Astrocyte (in vitro differentiated cells and primary cell): Measurements from ENCODE around the gene BEST4. TPM values are rescaled to one million over a fixed set of nuclear protein-coding genes. Genes with fewer than 3 reads are reported as not detected.
"Not testable (repeated sequence)": the region's sequence is repeated elsewhere in the genome, so short reads cannot be mapped to it uniquely, and the experiment has no call there.

Experiments used
- DNase-seq: peaks from one replicate; pipeline ENCODE4 v3.0.0-alpha.2; 2010; ENCODE audit warnings: low read depth
- FAIRE-seq: peaks from 2 replicates; lab custom pipeline; 2011; peaks lifted over from hg19 to GRCh38; lab: Jason Lieb, UNC
- H2AFZ ChIP-seq: 2 replicates; pipeline ENCODE4 v1.6.0; 2012; ENCODE audit warnings: low read depth, low read length, inconsistent platforms
- H3K27ac ChIP-seq: 2 replicates; pipeline ENCODE4 v1.5.1; 2011; ENCODE audit warnings: low read depth, low read length, inconsistent platforms
- H3K27me3 ChIP-seq: 2 replicates; pipeline ENCODE4 v1.6.0; 2011; ENCODE audit warnings: low read length, inconsistent platforms; ENCODE audit not compliant: insufficient read depth
- H3K36me3 ChIP-seq: 2 replicates; pipeline ENCODE4 v1.5.1; 2011; ENCODE audit warnings: low read length, inconsistent platforms; ENCODE audit not compliant: insufficient read depth
- H3K4me1 ChIP-seq: 2 replicates; pipeline ENCODE4 v1.5.1; 2011; ENCODE audit warnings: low read length, inconsistent platforms; ENCODE audit not compliant: insufficient read depth
- H3K4me2 ChIP-seq: 2 replicates; pipeline ENCODE4 v1.6.0; 2012; ENCODE audit warnings: low read length, inconsistent platforms
- H3K4me3 ChIP-seq: 2 replicates; pipeline ENCODE4 v1.5.1; 2011; ENCODE audit warnings: low read depth, mild to moderate bottlenecking, low read length, inconsistent platforms; ENCODE audit not compliant: insufficient read depth
- H3K79me2 ChIP-seq: 2 replicates; pipeline ENCODE4 v1.6.0; 2012; ENCODE audit warnings: mild to moderate bottlenecking, low read length, inconsistent platforms; ENCODE audit not compliant: insufficient read depth
- H3K9ac ChIP-seq: 2 replicates; pipeline ENCODE4 v1.6.0; 2012; ENCODE audit warnings: mild to moderate bottlenecking, low read length, inconsistent platforms
- H3K9me3 ChIP-seq: 2 replicates; pipeline ENCODE4 v1.5.1; 2012; ENCODE audit warnings: low read depth, mild to moderate bottlenecking, low read length, inconsistent platforms; ENCODE audit not compliant: insufficient read depth
- H4K20me1 ChIP-seq: 2 replicates; pipeline ENCODE4 v1.6.0; 2012; ENCODE audit warnings: low read length, inconsistent platforms; ENCODE audit not compliant: insufficient read depth
- H3K27ac Mint-ChIP-seq: one replicate; pipeline ENCODE4 v1.8.0; 2021; ENCODE audit warnings: mild to moderate bottlenecking, mixed read lengths; ENCODE audit not compliant: unreplicated experiment
- H3K27me3 Mint-ChIP-seq: one replicate; pipeline ENCODE4 v1.8.0; 2021; ENCODE audit warnings: low read depth, mixed read lengths; ENCODE audit not compliant: unreplicated experiment
- H3K36me3 Mint-ChIP-seq: one replicate; pipeline ENCODE4 v1.8.0; 2021; ENCODE audit warnings: low read depth, mixed read lengths; ENCODE audit not compliant: unreplicated experiment
- H3K4me1 Mint-ChIP-seq: one replicate; pipeline ENCODE4 v1.8.0; 2021; ENCODE audit warnings: low read depth, mixed read lengths; ENCODE audit not compliant: unreplicated experiment
- H3K4me3 Mint-ChIP-seq: one replicate; pipeline ENCODE4 v1.8.0; 2021; ENCODE audit warnings: mild to moderate bottlenecking, moderate library complexity, mixed read lengths; ENCODE audit not compliant: unreplicated experiment
- H3K9me3 Mint-ChIP-seq: one replicate; pipeline ENCODE4 v1.8.0; 2021; ENCODE audit warnings: mild to moderate bottlenecking, mixed read lengths; ENCODE audit not compliant: unreplicated experiment
- EZH2 ChIP-seq: IDR thresholded peaks from 2 replicates; pipeline ENCODE4 v1.6.1; 2012; ENCODE audit warnings: mild to moderate bottlenecking, low read length, inconsistent platforms; ENCODE audit not compliant: insufficient read depth
- total RNA-seq: library from RNA; stranded (reverse); gene quantifications from 2 replicates; pipeline ENCODE4 v1.2.1, GENCODE V29; 2021
- TF ChIP-seq, protein P1 (sequence below): IDR thresholded peaks from 2 replicates; pipeline ENCODE4 v1.5.1; 2011; ENCODE audit warnings: low read depth, mild to moderate bottlenecking, inconsistent platforms, low read length, moderate library complexity; ENCODE audit not compliant: insufficient read depth

BEST4 gene
- total RNA-seq, 1 donor from 2014 or later, result not detected

DNA sequence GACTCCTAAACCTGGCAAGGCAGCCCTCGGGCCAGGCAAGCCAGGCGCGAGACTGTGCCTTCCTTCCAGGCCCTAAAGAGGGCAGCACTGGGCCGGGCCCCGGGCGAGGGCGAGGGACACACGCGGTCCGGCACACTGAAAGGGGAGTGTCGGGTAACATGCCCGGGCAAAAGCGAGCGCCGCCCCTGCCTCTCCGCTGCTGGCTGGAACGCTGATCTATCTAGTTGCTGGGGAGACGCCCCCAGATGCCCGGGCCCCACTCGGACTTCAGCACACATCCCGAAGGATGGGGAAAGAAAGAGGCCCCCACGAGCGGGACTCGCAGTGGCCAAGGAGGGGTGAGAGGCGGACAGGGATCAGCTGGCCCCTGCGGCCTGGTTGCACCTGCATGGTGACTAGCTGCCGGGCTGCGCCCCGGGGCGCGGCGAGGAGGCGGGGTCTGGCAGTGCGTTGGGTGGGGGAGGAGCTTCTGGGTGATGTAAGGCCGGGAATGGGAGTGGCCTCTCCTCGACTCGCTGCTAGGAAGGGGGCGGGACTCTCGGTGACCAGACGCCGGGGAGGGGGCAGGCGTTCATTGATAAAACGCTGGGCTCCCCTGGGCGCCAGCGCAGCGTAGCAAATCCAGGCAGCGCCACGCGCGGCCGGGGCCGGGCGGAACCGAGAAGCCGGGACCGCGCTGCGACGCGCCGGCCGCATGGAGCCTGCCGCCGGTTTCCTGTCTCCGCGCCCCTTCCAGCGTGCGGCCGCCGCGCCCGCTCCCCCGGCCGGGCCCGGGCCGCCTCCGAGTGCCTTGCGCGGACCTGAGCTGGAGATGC is 12.0 kb upstream of the BEST4 start, which contains the start of gene PLK3:
TSS of gene PLK3 (plus strand) at position 608 of the 815 bp plus-strand sequence. CDS start at position 695, 87 bp downstream.
- Histone ChIP-seq H3K4me2 (peak within 1 kb of the TSS; percentile 99), H3K79me2 (peaks cover 45% of the 10 kb centered on the region), H3K36me3 (peaks cover 26% of the 10 kb centered on the region), H3K9me3 (no peaks in the 10 kb centered on the region), H4K20me1 (peaks cover 40% of the 10 kb centered on the region), H3K27ac (peak within 1 kb of the TSS; percentile 77), H3K27me3 (no peaks in the 10 kb centered on the region), H3K9ac (peak within 1 kb of the TSS; percentile 90), H3K4me3 (peak within 1 kb of the TSS; percentile 91), H2AFZ (peak within 1 kb of the TSS; percentile 78), H3K4me1 (peaks cover 27% of the 10 kb centered on the region)
- H3K9me3 Mint-ChIP-seq, result no peaks in the 10 kb centered on the region
- H3K4me1 Mint-ChIP-seq, result peaks cover 16% of the 10 kb centered on the region
- H3K4me3 Mint-ChIP-seq, result peak within 1 kb of the TSS; percentile 90
- TF ChIP-seq, protein P1, sequence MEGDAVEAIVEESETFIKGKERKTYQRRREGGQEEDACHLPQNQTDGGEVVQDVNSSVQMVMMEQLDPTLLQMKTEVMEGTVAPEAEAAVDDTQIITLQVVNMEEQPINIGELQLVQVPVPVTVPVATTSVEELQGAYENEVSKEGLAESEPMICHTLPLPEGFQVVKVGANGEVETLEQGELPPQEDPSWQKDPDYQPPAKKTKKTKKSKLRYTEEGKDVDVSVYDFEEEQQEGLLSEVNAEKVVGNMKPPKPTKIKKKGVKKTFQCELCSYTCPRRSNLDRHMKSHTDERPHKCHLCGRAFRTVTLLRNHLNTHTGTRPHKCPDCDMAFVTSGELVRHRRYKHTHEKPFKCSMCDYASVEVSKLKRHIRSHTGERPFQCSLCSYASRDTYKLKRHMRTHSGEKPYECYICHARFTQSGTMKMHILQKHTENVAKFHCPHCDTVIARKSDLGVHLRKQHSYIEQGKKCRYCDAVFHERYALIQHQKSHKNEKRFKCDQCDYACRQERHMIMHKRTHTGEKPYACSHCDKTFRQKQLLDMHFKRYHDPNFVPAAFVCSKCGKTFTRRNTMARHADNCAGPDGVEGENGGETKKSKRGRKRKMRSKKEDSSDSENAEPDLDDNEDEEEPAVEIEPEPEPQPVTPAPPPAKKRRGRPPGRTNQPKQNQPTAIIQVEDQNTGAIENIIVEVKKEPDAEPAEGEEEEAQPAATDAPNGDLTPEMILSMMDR, result peak; percentile 65
- no peak for TF ChIP-seq EZH2
- H3K36me3 Mint-ChIP-seq, result peaks cover 19% of the 10 kb centered on the region
- H3K27me3 Mint-ChIP-seq, result no peaks in the 10 kb centered on the region
- no peak for FAIRE-seq
- peak within 1 kb of the TSS; percentile 97 for H3K27ac Mint-ChIP-seq
- DNase-seq, result peak; percentile 93

GRCh38 chr1:44798481-44799365 is 10.8 kb upstream of the BEST4 start:
- Mint-ChIP-seq H3K4me3 (peak overlapping the region; percentile 50), H3K36me3 (peaks cover 15% of the 10 kb centered on the region)

DNA sequence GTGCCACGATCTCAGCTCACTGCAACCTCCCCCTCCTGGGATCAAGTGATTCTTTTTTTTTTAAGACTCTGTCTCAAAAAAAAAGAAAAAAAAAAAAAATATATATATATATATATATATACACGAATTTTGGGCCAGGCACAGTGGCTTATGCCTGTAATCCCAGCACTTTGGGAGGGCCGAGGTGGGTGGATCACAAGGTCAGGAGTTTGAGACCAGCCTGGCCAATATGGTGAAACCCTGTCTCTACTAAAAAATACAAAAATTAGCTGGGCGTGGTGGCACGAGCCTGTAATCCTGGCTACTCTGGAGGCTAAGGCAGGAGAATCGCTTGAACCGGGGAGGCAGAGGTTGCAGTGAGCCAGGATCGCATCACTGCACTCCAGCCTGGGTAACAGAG is 9.9 kb upstream of the BEST4 start:
- Mint-ChIP-seq H3K4me1 (peaks cover 12% of the 10 kb centered on the region), H3K36me3 (peaks cover 11% of the 10 kb centered on the region), H3K27ac (peak overlapping the region; percentile 58)
- H3K4me2 ChIP-seq, H2AFZ ChIP-seq, H3K27me3 ChIP-seq, H3K27me3 Mint-ChIP-seq, H3K9me3 ChIP-seq, H3K4me3 Mint-ChIP-seq, H3K9ac ChIP-seq, H3K36me3 ChIP-seq, FAIRE-seq, H3K27ac ChIP-seq, H3K9me3 Mint-ChIP-seq, DNase-seq, H3K4me3 ChIP-seq: not testable (repeated sequence)
- peaks cover 19% of the 10 kb centered on the region for H3K4me1 ChIP-seq
- peaks cover 27% of the 10 kb centered on the region for H3K79me2 ChIP-seq
- peaks cover 23% of the 10 kb centered on the region for H4K20me1 ChIP-seq

More at GRCh38 chr1:44798481-44799365, 10.8 kb upstream of the BEST4 start:
- H3K27ac Mint-ChIP-seq, result peak overlapping the region; percentile 62
- no peaks in the 10 kb centered on the region for H3K9me3 Mint-ChIP-seq
- peaks cover 35% of the 10 kb centered on the region for H3K79me2 ChIP-seq
- H3K9me3 ChIP-seq, result no peaks in the 10 kb centered on the region
- peaks cover 32% of the 10 kb centered on the region for H4K20me1 ChIP-seq
- no peaks in the 10 kb centered on the region for H3K27me3 Mint-ChIP-seq
- no peak for FAIRE-seq
- H3K4me1 ChIP-seq, result peaks cover 23% of the 10 kb centered on the region
- peaks cover 16% of the 10 kb centered on the region for H3K4me1 Mint-ChIP-seq
- no peak overlapping the region for H3K4me2 ChIP-seq
- TF ChIP-seq EZH2, result no peak
- TF ChIP-seq, protein P1, result no peak
- H3K4me3 ChIP-seq, result no peak overlapping the region
- H3K27me3 ChIP-seq, result no peaks in the 10 kb centered on the region
- no peak for DNase-seq
- no peak overlapping the region for H3K27ac ChIP-seq
- H3K9ac ChIP-seq, result no peak overlapping the region
- no peak overlapping the region for H2AFZ ChIP-seq
- H3K36me3 ChIP-seq, result peaks cover 16% of the 10 kb centered on the region
